HG02763 (cell line): ENCODE results near the gene OR10A3.

Experiments
- ATAC-seq: cut with Tn5 transposase; IDR thresholded peaks from one replicate; pipeline ENCODE4 v1.9.1; 2021; ENCODE audit warnings: mild to moderate bottlenecking, moderate library complexity; ENCODE audit not compliant: unreplicated experiment

Gene OR10A3

GRCh38 chr11:7893796-7894195, 47.7 kb downstream of the OR10A3 start:
- no peak for ATAC-seq

GRCh38 chr11:7892840-7893254, 48.7 kb downstream of the OR10A3 start:
- peak; percentile 55 for ATAC-seq

- peak; percentile 41 for ATAC-seq
These were observed 49.3 kb downstream of the OR10A3 start for GRCh38 chr11:7892059-7892699.

GRCh38 chr11:7890417-7891172, 50.9 kb downstream of the OR10A3 start:
- no peak for ATAC-seq

- ATAC-seq: no peak
These were observed 51.5 kb downstream of the OR10A3 start for GRCh38 chr11:7889985-7890384.
